Neural progenitor cell (in vitro differentiated cells): ENCODE measurements around the gene MKNK1. TPM values are rescaled to one million over a fixed set of nuclear protein-coding genes. Genes with fewer than 3 reads are reported as not detected.
A peak's percentile ranks its signal among the peaks of the same experiment; 100 is the strongest.

Experiments
- DNase-seq: peaks from one replicate; pipeline ENCODE4 v3.0.0-alpha.2; 2016; ENCODE audit warnings: low spot score
- H2AFZ ChIP-seq: fragments of 200-600 bp; sonication (generic); replicated peaks from 2 replicates; pipeline ENCODE4 v1.6.1; 2016; ENCODE audit warnings: antibody characterized with exemption
- H3F3A ChIP-seq: fragments of 200-600 bp; sonication (generic); 2 replicates; pipeline ENCODE4 v1.6.1; 2016; ENCODE audit warnings: antibody characterized with exemption, low read depth
- H3K27ac ChIP-seq: fragments of 200-600 bp; sonication (generic); 2 replicates; pipeline ENCODE4 v1.5.1; 2016; ENCODE audit warnings: mild to moderate bottlenecking
- H3K27me3 ChIP-seq: fragments of 200-600 bp; sonication (generic); 2 replicates; pipeline ENCODE4 v1.6.1; 2016; ENCODE audit warnings: mild to moderate bottlenecking, moderate library complexity
- H3K36me3 ChIP-seq: fragments of 200-600 bp; sonication (generic); 2 replicates; pipeline ENCODE4 v1.5.1; 2016
- H3K4me1 ChIP-seq: fragments of 200-600 bp; sonication (generic); 2 replicates; pipeline ENCODE4 v1.6.1; 2016; ENCODE audit warnings: mixed run types
- H3K4me2 ChIP-seq: fragments of 200-600 bp; sonication (generic); 2 replicates; pipeline ENCODE4 v1.6.1; 2016
- H3K4me3 ChIP-seq: fragments of 200-600 bp; sonication (generic); 2 replicates; pipeline ENCODE4 v1.5.1; 2016
- H3K79me2 ChIP-seq: fragments of 200-600 bp; sonication (generic); 2 replicates; pipeline ENCODE4 v1.6.1; 2016; ENCODE audit warnings: low read depth
- H3K9ac ChIP-seq: fragments of 200-600 bp; sonication (generic); 2 replicates; pipeline ENCODE4 v1.6.1; 2016
- H3K9me3 ChIP-seq: fragments of 200-600 bp; sonication (generic); 2 replicates; pipeline ENCODE4 v1.5.1; 2016; ENCODE audit warnings: low read depth
- H4K20me1 ChIP-seq: fragments of 200-600 bp; sonication (generic); 2 replicates; pipeline ENCODE4 v1.6.1; 2016; ENCODE audit warnings: low read depth
- H3K27ac Mint-ChIP-seq: 3 replicates; pipeline ENCODE4 v1.8.0; 2021; ENCODE audit warnings: mixed read lengths
- H3K27me3 Mint-ChIP-seq: 2 replicates; pipeline ENCODE4 v1.8.0; 2022; ENCODE audit warnings: low read depth, mild to moderate bottlenecking, inconsistent platforms, moderate library complexity, mixed read lengths; ENCODE audit not compliant: insufficient read depth
- H3K36me3 Mint-ChIP-seq: 3 replicates; pipeline ENCODE4 v1.8.0; 2021; ENCODE audit warnings: mixed read lengths
- H3K4me1 Mint-ChIP-seq: 3 replicates; pipeline ENCODE4 v1.8.0; 2021; ENCODE audit warnings: mixed read lengths
- H3K4me3 Mint-ChIP-seq: 3 replicates; pipeline ENCODE4 v1.8.0; 2021; ENCODE audit warnings: mild to moderate bottlenecking, moderate library complexity, mixed read lengths
- H3K9me3 Mint-ChIP-seq: 3 replicates; pipeline ENCODE4 v1.8.0; 2020; ENCODE audit warnings: mixed read lengths
- CTCF ChIP-seq: fragments of 200-600 bp; sonication (generic); IDR thresholded peaks from 2 replicates; pipeline ENCODE4 v1.5.1; 2017; ENCODE audit warnings: antibody characterized with exemption, mild to moderate bottlenecking
- EZH2 ChIP-seq: fragments of 200-600 bp; sonication (generic); IDR thresholded peaks from 2 replicates; pipeline ENCODE4 v1.6.1; 2017; ENCODE audit warnings: antibody characterized with exemption, mild to moderate bottlenecking, moderate library complexity
- EZH2phosphoT487 ChIP-seq: fragments of 200-600 bp; sonication (generic); IDR thresholded peaks from 2 replicates; pipeline ENCODE4 v1.6.1; 2017; ENCODE audit warnings: antibody characterized with exemption
- total RNA-seq: library from RNA; depleted of rRNA; stranded (reverse); fragments of >200 nt; gene quantifications from 2 replicates; pipeline ENCODE4 v1.2.3, GENCODE V29; 2015; ENCODE audit warnings: low replicate concordance

The MKNK1 gene
- total RNA-seq, 1 donor from 2014 or later, result 10.5 TPM

DNA sequence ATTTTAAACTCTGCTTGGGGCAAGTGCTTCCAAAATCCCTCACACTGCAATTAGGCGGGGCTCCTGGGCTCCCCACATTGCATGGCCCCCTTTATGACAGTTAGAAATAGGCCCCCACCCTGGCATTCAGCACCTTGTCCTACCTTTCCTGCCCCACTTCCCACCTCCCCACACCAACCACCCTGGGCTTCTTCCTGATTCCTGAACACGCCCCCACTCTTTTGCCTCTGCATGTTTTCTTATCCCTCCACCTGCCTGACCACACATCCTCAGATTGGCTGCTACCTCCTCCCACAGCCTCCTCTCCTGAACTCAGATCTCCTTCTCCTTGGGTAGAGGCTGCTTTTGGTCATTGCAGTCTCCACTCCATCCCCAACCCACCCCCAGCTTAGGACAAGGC lies 11.0 kb upstream of the MKNK1 start:
- no peak overlapping the region for H3K4me2 ChIP-seq
- H3K27me3 ChIP-seq, result peaks cover 31% of the 10 kb centered on the region
- H3F3A ChIP-seq, result peaks cover 30% of the 10 kb centered on the region
- no peaks in the 10 kb centered on the region for H4K20me1 ChIP-seq
- H3K36me3 ChIP-seq, result no peaks in the 10 kb centered on the region
- no peak overlapping the region for H3K4me3 ChIP-seq
- no peaks in the 10 kb centered on the region for H3K79me2 ChIP-seq
- Mint-ChIP-seq H3K4me1 (peaks cover 23% of the 10 kb centered on the region), H3K9me3 (no peaks in the 10 kb centered on the region), H3K4me3 (peak overlapping the region; percentile 82), H3K27me3 (peaks cover 5% of the 10 kb centered on the region), H3K27ac (no peak overlapping the region), H3K36me3 (peaks cover 2% of the 10 kb centered on the region)
- H3K9ac ChIP-seq, result no peak overlapping the region
- no peak overlapping the region for H3K27ac ChIP-seq
- DNase-seq, result no peak
- H3K9me3 ChIP-seq, result no peaks in the 10 kb centered on the region
- TF ChIP-seq EZH2, result no peak
- no peak for TF ChIP-seq EZH2phosphoT487
- TF ChIP-seq CTCF, result no peak
- H3K4me1 ChIP-seq, result peaks cover 28% of the 10 kb centered on the region
- no peak overlapping the region for H2AFZ ChIP-seq

- Mint-ChIP-seq H3K36me3 (peaks cover 2% of the 10 kb centered on the region), H3K9me3 (no peaks in the 10 kb centered on the region), H3K4me3 (peak overlapping the region; percentile 82), H3K27ac (no peak overlapping the region), H3K4me1 (peaks cover 23% of the 10 kb centered on the region), H3K27me3 (peaks cover 5% of the 10 kb centered on the region)
- Histone ChIP-seq H3K27ac (no peak overlapping the region), H3F3A (peaks cover 30% of the 10 kb centered on the region), H4K20me1 (no peaks in the 10 kb centered on the region), H3K9ac (no peak overlapping the region), H2AFZ (no peak overlapping the region), H3K4me1 (peaks cover 28% of the 10 kb centered on the region), H3K36me3 (no peaks in the 10 kb centered on the region), H3K9me3 (no peaks in the 10 kb centered on the region), H3K79me2 (no peaks in the 10 kb centered on the region), H3K4me3 (no peak overlapping the region), H3K4me2 (peak overlapping the region; percentile 71), H3K27me3 (peaks cover 30% of the 10 kb centered on the region)
- no peak for DNase-seq
- no peak for TF ChIP-seq EZH2
- no peak for TF ChIP-seq CTCF
- TF ChIP-seq EZH2phosphoT487, result no peak
Measured at GRCh38 chr1:46614604-46614984, 10.5 kb upstream of the MKNK1 start.

DNA sequence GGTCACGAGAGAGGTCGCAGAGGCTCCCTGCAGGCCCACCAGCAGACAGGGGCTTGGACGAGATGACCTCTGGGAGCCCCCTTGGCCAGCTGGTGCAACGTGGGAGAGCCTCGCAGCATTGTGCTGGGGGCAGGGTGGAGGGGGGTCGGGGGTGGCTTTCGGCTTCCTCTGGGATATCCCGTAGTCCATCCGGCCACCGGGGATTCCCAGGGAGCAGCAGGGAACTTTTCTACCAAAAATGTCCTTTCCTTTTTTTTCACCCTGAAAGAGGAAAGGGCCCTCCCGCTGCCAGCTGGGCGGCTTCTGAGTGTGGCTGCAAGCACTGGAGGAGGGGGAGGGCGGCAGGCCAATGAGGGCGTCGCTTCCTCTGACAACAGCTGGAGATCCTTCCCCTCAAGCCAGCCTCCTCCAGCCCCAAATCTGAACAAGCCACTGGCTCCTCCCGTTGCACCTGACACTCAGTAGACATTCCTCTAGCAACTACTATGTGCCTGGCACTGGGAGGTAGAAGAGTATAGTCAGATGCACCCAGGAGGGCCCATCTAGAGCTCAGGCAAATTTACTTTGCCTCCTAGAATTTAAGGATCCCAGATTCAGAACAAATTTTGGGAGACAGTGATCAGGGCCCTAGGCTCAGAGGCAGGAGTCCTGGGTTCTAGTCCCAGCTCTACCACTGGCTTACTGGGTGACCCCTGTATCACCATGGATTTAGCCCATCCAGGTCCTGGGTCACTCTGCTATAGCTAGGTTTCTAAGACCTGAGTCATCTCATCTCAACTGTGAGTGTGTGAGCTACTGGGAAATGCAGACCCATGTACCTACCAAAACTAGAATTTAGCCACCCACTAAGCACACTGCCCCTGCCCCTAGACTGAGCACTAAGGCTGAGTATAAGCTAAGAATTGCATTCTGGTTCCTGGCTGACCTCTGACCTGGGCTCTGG lies 9.9 kb upstream of the MKNK1 start:
- peaks cover 23% of the 10 kb centered on the region for H3K27me3 ChIP-seq
- H3K4me3 Mint-ChIP-seq, result peak overlapping the region; percentile 63
- H3K4me2 ChIP-seq, result peak overlapping the region; percentile 71
- H3K27ac Mint-ChIP-seq, result peak overlapping the region; percentile 92
- peak overlapping the region; percentile 17 for H3K27ac ChIP-seq
- H3K9me3 ChIP-seq, result no peaks in the 10 kb centered on the region
- TF ChIP-seq EZH2phosphoT487, result no peak
- TF ChIP-seq EZH2, result no peak
- no peak for TF ChIP-seq CTCF
- no peaks in the 10 kb centered on the region for H3K79me2 ChIP-seq
- no peak overlapping the region for H3K9ac ChIP-seq
- peak overlapping the region; percentile 17 for H3K4me3 ChIP-seq
- peaks cover 5% of the 10 kb centered on the region for H3K27me3 Mint-ChIP-seq
- H3K4me1 Mint-ChIP-seq, result peaks cover 23% of the 10 kb centered on the region
- H3K9me3 Mint-ChIP-seq, result no peaks in the 10 kb centered on the region
- H3K4me1 ChIP-seq, result peaks cover 28% of the 10 kb centered on the region
- peaks cover 2% of the 10 kb centered on the region for H3K36me3 Mint-ChIP-seq
- no peaks in the 10 kb centered on the region for H4K20me1 ChIP-seq
- H2AFZ ChIP-seq, result peak overlapping the region; percentile 37
- DNase-seq, result peak; percentile 83
- H3F3A ChIP-seq, result peaks cover 30% of the 10 kb centered on the region
- no peaks in the 10 kb centered on the region for H3K36me3 ChIP-seq
